HEK293 (cell line): Measurements from ENCODE around the gene BTBD16.

ENCODE experiments used
- CTCF ChIA-PET: fragments of 350-600 bp; formaldehyde crosslinking; extraction: SDS; loops from one replicate; lab custom pipeline; 2021; ENCODE audit warnings: antibody characterized with exemption; lab: Yijun Ruan, JAX
- POLR2A ChIA-PET: fragments of 300-600 bp; formaldehyde crosslinking; extraction: SDS; loops from one replicate; lab custom pipeline; 2020; ENCODE audit warnings: antibody characterized with exemption, inconsistent platforms; lab: Yijun Ruan, JAX
- H3K27ac ChIP-seq: fragments of 200-500 bp; sonication (Bioruptor generic); 2 replicates; pipeline ENCODE4 v1.5.1; 2014; ENCODE audit warnings: low read depth, low read length, control low read depth, inconsistent platforms; ENCODE audit errors: extremely low read depth
- H3K36me3 ChIP-seq, 2 experiments: fragments of 200-500 bp in 1 of 2; sonication (Bioruptor generic) in 1 of 2; 1 replicate in 1 of 2; 2 replicates in 1 of 2; pipeline ENCODE4 v1.5.1; 2014 to 2017; ENCODE audit warnings: inconsistent platforms in 2 of 2, low read length in 2 of 2; ENCODE audit not compliant: control insufficient read depth in 2 of 2, insufficient read depth in 1 of 2
- H3K4me1 ChIP-seq: fragments of 200-500 bp; sonication (Bioruptor generic); 2 replicates; pipeline ENCODE4 v1.5.1; 2014; ENCODE audit warnings: mild to moderate bottlenecking, low read length, inconsistent platforms; ENCODE audit not compliant: control insufficient read depth, insufficient read depth
- H3K4me3 ChIP-seq: 2 replicates; pipeline ENCODE4 v1.5.1; 2011; ENCODE audit warnings: low read depth, mild to moderate bottlenecking, control low read depth, low read length, moderate library complexity
- H3K9me3 ChIP-seq: fragments of 200-500 bp; sonication (Bioruptor generic); 2 replicates; pipeline ENCODE4 v1.5.1; 2014; ENCODE audit warnings: low read depth, low read length, inconsistent platforms; ENCODE audit not compliant: control insufficient read depth, insufficient read depth
- IKZF3 ChIP-seq: fragments of 450-650 bp; IDR thresholded peaks from 2 replicates; pipeline ENCODE4 v1.5.0; 2018; ENCODE audit warnings: missing biosample characterization, mild to moderate bottlenecking, missing genetic modification characterization, moderate library complexity
- KLF9 ChIP-seq: fragments of 450-650 bp; formaldehyde crosslinking; IDR thresholded peaks from 2 replicates; pipeline ENCODE4 v1.5.1; 2016; ENCODE audit warnings: missing biosample characterization, missing genetic modification characterization, low read depth
- PRDM10 ChIP-seq: fragments of 450-650 bp; formaldehyde crosslinking; IDR thresholded peaks from 2 replicates; pipeline ENCODE4 v1.5.1; 2016; ENCODE audit warnings: missing biosample characterization, missing genetic modification characterization
- ZBTB1 ChIP-seq: fragments of 450-650 bp; formaldehyde crosslinking; IDR thresholded peaks from 2 replicates; pipeline ENCODE4 v1.5.1; 2016; ENCODE audit warnings: missing biosample characterization, missing genetic modification characterization
- ZBTB10 ChIP-seq: fragments of 450-650 bp; formaldehyde crosslinking; IDR thresholded peaks from 2 replicates; pipeline ENCODE4 v1.5.1; 2016; ENCODE audit warnings: missing biosample characterization, missing genetic modification characterization
- ZBTB20 ChIP-seq: fragments of 450-650 bp; formaldehyde crosslinking; IDR thresholded peaks from 2 replicates; pipeline ENCODE4 v1.5.1; 2016; ENCODE audit warnings: missing biosample characterization, missing genetic modification characterization
- ZNF114 ChIP-seq: fragments of 450-650 bp; formaldehyde crosslinking; IDR thresholded peaks from 2 replicates; pipeline ENCODE4 v1.5.0; 2017; ENCODE audit warnings: missing biosample characterization, missing genetic modification characterization
- ZNF221 ChIP-seq: fragments of 450-650 bp; formaldehyde crosslinking; IDR thresholded peaks from 2 replicates; pipeline ENCODE4 v1.5.1; 2017; ENCODE audit warnings: missing biosample characterization, missing genetic modification characterization, borderline replicate concordance
- ZNF24 ChIP-seq: fragments of 450-650 bp; formaldehyde crosslinking; IDR thresholded peaks from 2 replicates; pipeline ENCODE4 v1.5.1; 2016; ENCODE audit warnings: missing biosample characterization, missing genetic modification characterization
- ZNF266 ChIP-seq: fragments of 450-650 bp; formaldehyde crosslinking; IDR thresholded peaks from 2 replicates; pipeline ENCODE4 v1.5.1; 2016; ENCODE audit warnings: missing biosample characterization, missing genetic modification characterization, low read depth
- ZNF354C ChIP-seq: fragments of 450-650 bp; formaldehyde crosslinking; IDR thresholded peaks from 2 replicates; pipeline ENCODE4 v1.5.1; 2016; ENCODE audit warnings: missing biosample characterization, missing genetic modification characterization, low read depth, borderline replicate concordance
- ZNF473 ChIP-seq: fragments of 450-650 bp; formaldehyde crosslinking; IDR thresholded peaks from 2 replicates; pipeline ENCODE4 v1.5.1; 2017; ENCODE audit warnings: missing biosample characterization, missing genetic modification characterization
- ZNF530 ChIP-seq: fragments of 450-650 bp; formaldehyde crosslinking; IDR thresholded peaks from 2 replicates; pipeline ENCODE4 v1.5.1; 2016; ENCODE audit warnings: low read depth, missing biosample characterization, missing genetic modification characterization
- ZNF558 ChIP-seq: fragments of 450-650 bp; formaldehyde crosslinking; IDR thresholded peaks from 2 replicates; pipeline ENCODE4 v1.5.1; 2016; ENCODE audit warnings: missing biosample characterization, missing genetic modification characterization
- ZNF660 ChIP-seq: fragments of 450-650 bp; IDR thresholded peaks from 2 replicates; pipeline ENCODE4 v1.5.1; 2018; ENCODE audit warnings: missing biosample characterization, mild to moderate bottlenecking, missing genetic modification characterization
- ZNF670 ChIP-seq: fragments of 450-650 bp; formaldehyde crosslinking; IDR thresholded peaks from 2 replicates; pipeline ENCODE4 v1.5.1; 2016; ENCODE audit warnings: missing biosample characterization, missing genetic modification characterization, low read depth
- ZNF701 ChIP-seq: fragments of 450-650 bp; formaldehyde crosslinking; IDR thresholded peaks from 2 replicates; pipeline ENCODE4 v1.5.1; 2016; ENCODE audit warnings: missing biosample characterization, missing genetic modification characterization
- ZNF776 ChIP-seq: fragments of 450-650 bp; formaldehyde crosslinking; IDR thresholded peaks from 2 replicates; pipeline ENCODE4 v1.5.0; 2017; ENCODE audit warnings: missing biosample characterization, missing genetic modification characterization, borderline replicate concordance
- ZNF837 ChIP-seq: fragments of 450-650 bp; formaldehyde crosslinking; IDR thresholded peaks from 2 replicates; pipeline ENCODE4 v1.5.1; 2016; ENCODE audit warnings: missing biosample characterization, missing genetic modification characterization
- TF ChIP-seq, protein P1 (sequence below): fragments of 450-650 bp; formaldehyde crosslinking; IDR thresholded peaks from 2 replicates; pipeline ENCODE4 v1.5.1; 2016; ENCODE audit warnings: missing biosample characterization, missing genetic modification characterization, low read depth
- TF ChIP-seq, protein P2 (sequence below): fragments of 450-650 bp; formaldehyde crosslinking; IDR thresholded peaks from 2 replicates; pipeline ENCODE4 v1.5.1; 2016; ENCODE audit warnings: missing biosample characterization, missing genetic modification characterization

The BTBD16 gene

GRCh38 chr10:122362031-122362592 is 91.0 kb downstream of the BTBD16 start (continued):
- TF ChIP-seq ZNF114 (tag by site-specific recombination) (no peak), ZNF776 (tag by site-specific recombination) (no peak), ZNF530 (no peak), ZNF701 (no peak), ZNF221 (tag by site-specific recombination) (no peak)

GRCh38 chr10:122362621-122363020 is 91.5 kb downstream of the BTBD16 start:
- ChIA-PET POLR2A (no interaction called here), CTCF (no interaction called here)
- no peaks in the 10 kb centered on the region for H3K4me1 ChIP-seq
- TF ChIP-seq ZNF837 (tag by site-specific recombination): no peak
- TF ChIP-seq ZNF473 (tag by site-specific recombination): no peak
- TF ChIP-seq ZNF558 (tag by site-specific recombination): no peak
- TF ChIP-seq IKZF3: no peak
- no peak for TF ChIP-seq ZNF24 (tag by site-specific recombination)
- TF ChIP-seq, protein P1, sequence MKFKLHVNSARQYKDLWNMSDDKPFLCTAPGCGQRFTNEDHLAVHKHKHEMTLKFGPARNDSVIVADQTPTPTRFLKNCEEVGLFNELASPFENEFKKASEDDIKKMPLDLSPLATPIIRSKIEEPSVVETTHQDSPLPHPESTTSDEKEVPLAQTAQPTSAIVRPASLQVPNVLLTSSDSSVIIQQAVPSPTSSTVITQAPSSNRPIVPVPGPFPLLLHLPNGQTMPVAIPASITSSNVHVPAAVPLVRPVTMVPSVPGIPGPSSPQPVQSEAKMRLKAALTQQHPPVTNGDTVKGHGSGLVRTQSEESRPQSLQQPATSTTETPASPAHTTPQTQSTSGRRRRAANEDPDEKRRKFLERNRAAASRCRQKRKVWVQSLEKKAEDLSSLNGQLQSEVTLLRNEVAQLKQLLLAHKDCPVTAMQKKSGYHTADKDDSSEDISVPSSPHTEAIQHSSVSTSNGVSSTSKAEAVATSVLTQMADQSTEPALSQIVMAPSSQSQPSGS (tag by site-specific recombination): no peak
- no peak for TF ChIP-seq ZNF266 (tag by site-specific recombination)
- TF ChIP-seq PRDM10: no peak
- no peak for TF ChIP-seq ZBTB10 (tag by site-specific recombination)
- TF ChIP-seq, protein P2, sequence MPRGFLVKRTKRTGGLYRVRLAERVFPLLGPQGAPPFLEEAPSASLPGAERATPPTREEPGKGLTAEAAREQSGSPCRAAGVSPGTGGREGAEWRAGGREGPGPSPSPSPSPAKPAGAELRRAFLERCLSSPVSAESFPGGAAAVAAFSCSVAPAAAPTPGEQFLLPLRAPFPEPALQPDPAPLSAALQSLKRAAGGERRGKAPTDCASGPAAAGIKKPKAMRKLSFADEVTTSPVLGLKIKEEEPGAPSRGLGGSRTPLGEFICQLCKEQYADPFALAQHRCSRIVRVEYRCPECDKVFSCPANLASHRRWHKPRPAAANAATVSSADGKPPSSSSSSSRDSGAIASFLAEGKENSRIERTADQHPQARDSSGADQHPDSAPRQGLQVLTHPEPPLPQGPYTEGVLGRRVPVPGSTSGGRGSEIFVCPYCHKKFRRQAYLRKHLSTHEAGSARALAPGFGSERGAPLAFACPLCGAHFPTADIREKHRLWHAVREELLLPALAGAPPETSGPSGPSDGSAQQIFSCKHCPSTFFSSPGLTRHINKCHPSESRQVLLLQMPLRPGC (tag by site-specific recombination): no peak
- TF ChIP-seq ZNF660: no peak
- TF ChIP-seq ZNF776 (tag by site-specific recombination): no peak
- TF ChIP-seq ZBTB1: no peak
- TF ChIP-seq ZNF114 (tag by site-specific recombination): no peak
- no peak for TF ChIP-seq ZBTB20
- no peak for TF ChIP-seq KLF9 (tag by site-specific recombination)
- no peak for TF ChIP-seq ZNF670 (tag by site-specific recombination)
- TF ChIP-seq ZNF354C (tag by site-specific recombination): no peak
- TF ChIP-seq, all 188 proteins: peak for 0
- Histone ChIP-seq H3K36me3 (no peaks in the 10 kb centered on the region), H3K9me3 (no peaks in the 10 kb centered on the region; the same call in 1 of the 2 replicates), H3K27ac (no peak overlapping the region), H3K4me3 (no peak overlapping the region)
